IMR-90 (cell line): ENCODE measurements around the gene C1QTNF3.
"Not testable (repeated sequence)": the region's sequence is repeated elsewhere in the genome, so short reads cannot be mapped to it uniquely, and the experiment has no call there.

Experiments used
- CEBPB ChIP-seq: IDR thresholded peaks from 2 replicates; pipeline ENCODE4 v1.6.1; 2012; ENCODE audit warnings: low read depth, low read length, improper control_type of control experiment
- CHD1 ChIP-seq: IDR thresholded peaks from 2 replicates; pipeline ENCODE4 v1.6.1; 2012; ENCODE audit warnings: low read depth, low read length, improper control_type of control experiment
- FOS ChIP-seq: fragments of 150-350 bp; IDR thresholded peaks from 2 replicates; pipeline ENCODE4 v1.6.1; 2016; ENCODE audit warnings: low read depth, low read length
- MAFK ChIP-seq: IDR thresholded peaks from 2 replicates; pipeline ENCODE4 v1.6.1; 2012; ENCODE audit warnings: low read depth, low read length, improper control_type of control experiment
- MAZ ChIP-seq: IDR thresholded peaks from 2 replicates; pipeline ENCODE4 v1.6.1; 2012; ENCODE audit warnings: low read depth, mild to moderate bottlenecking, low read length, improper control_type of control experiment, moderate library complexity, borderline replicate concordance
- NFE2L2 ChIP-seq: fragments of 150-350 bp; IDR thresholded peaks from 2 replicates; pipeline ENCODE4 v1.6.1; 2016; ENCODE audit warnings: low read depth, mild to moderate bottlenecking, low read length
- POLR2A ChIP-seq: IDR thresholded peaks from 2 replicates; pipeline ENCODE4 v1.6.1; 2012; ENCODE audit warnings: mild to moderate bottlenecking, low read depth, low read length
- RCOR1 ChIP-seq: IDR thresholded peaks from 2 replicates; pipeline ENCODE4 v1.6.1; 2012; ENCODE audit warnings: mild to moderate bottlenecking, low read length, improper control_type of control experiment; ENCODE audit not compliant: insufficient replicate concordance
- RFX5 ChIP-seq: IDR thresholded peaks from 2 replicates; pipeline ENCODE4 v1.8.0; 2012; ENCODE audit warnings: low read depth, mild to moderate bottlenecking, low read length, moderate library complexity
- USF2 ChIP-seq: fragments of 150-350 bp; IDR thresholded peaks from 2 replicates; pipeline ENCODE4 v1.6.1; 2017; ENCODE audit warnings: mild to moderate bottlenecking, antibody characterized with exemption, low read length, low read depth
- TF ChIP-seq, protein P1 (sequence below): conservative IDR thresholded peaks from 2 replicates; pipeline ENCODE4 v1.5.1; 2012; ENCODE audit warnings: mild to moderate bottlenecking, low read depth, low read length, improper control_type of control experiment
- TF ChIP-seq, protein P2 (sequence below): fragments of 150-350 bp; IDR thresholded peaks from 2 replicates; pipeline ENCODE4 v1.6.1; 2016; ENCODE audit warnings: low read depth, mild to moderate bottlenecking, low read length, moderate library complexity, borderline replicate concordance

- not testable (repeated sequence) for TF ChIP-seq MAFK, MAZ, CEBPB, POLR2A, CHD1, USF2, FOS, RFX5, RCOR1, NFE2L2
- TF ChIP-seq, protein P1, sequence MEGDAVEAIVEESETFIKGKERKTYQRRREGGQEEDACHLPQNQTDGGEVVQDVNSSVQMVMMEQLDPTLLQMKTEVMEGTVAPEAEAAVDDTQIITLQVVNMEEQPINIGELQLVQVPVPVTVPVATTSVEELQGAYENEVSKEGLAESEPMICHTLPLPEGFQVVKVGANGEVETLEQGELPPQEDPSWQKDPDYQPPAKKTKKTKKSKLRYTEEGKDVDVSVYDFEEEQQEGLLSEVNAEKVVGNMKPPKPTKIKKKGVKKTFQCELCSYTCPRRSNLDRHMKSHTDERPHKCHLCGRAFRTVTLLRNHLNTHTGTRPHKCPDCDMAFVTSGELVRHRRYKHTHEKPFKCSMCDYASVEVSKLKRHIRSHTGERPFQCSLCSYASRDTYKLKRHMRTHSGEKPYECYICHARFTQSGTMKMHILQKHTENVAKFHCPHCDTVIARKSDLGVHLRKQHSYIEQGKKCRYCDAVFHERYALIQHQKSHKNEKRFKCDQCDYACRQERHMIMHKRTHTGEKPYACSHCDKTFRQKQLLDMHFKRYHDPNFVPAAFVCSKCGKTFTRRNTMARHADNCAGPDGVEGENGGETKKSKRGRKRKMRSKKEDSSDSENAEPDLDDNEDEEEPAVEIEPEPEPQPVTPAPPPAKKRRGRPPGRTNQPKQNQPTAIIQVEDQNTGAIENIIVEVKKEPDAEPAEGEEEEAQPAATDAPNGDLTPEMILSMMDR = not testable (repeated sequence)
- TF ChIP-seq, protein P2, sequence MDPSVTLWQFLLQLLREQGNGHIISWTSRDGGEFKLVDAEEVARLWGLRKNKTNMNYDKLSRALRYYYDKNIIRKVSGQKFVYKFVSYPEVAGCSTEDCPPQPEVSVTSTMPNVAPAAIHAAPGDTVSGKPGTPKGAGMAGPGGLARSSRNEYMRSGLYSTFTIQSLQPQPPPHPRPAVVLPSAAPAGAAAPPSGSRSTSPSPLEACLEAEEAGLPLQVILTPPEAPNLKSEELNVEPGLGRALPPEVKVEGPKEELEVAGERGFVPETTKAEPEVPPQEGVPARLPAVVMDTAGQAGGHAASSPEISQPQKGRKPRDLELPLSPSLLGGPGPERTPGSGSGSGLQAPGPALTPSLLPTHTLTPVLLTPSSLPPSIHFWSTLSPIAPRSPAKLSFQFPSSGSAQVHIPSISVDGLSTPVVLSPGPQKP = not testable (repeated sequence)
Observed at GRCh38 chr5:34089802-34090201, 46.8 kb upstream of the C1QTNF3 start.
